MCF 10A (cell line): ENCODE results near the gene PLEKHO1. TPM values are rescaled to one million over a fixed set of nuclear protein-coding genes. Genes with fewer than 3 reads are reported as not detected.
A peak's percentile ranks its signal among the peaks of the same experiment; 100 is the strongest.

ENCODE experiments used
- BruUV-seq: library from RNA; stranded (reverse); fragments of 400-500 nt; replicated peaks from 2 replicates; lab custom pipeline; 2021; lab: Mats Ljungman, UMichigan
- CTCF ChIA-PET: fragments of 300-600 bp; sonication (Branson Sonifier 250); formaldehyde crosslinking; extraction: SDS; loops from one replicate; lab custom pipeline; 2021; ENCODE audit warnings: antibody characterized with exemption, inconsistent platforms; lab: Yijun Ruan, JAX
- POLR2A ChIA-PET: fragments of 300-600, 350-650 bp; sonication (Branson Sonifier 250); formaldehyde crosslinking; extraction: SDS; loops from one replicate; lab custom pipeline; 2020; ENCODE audit warnings: antibody characterized with exemption, inconsistent platforms; lab: Yijun Ruan, JAX
- DNase-seq: peaks from one replicate; pipeline ENCODE4 v3.0.0-alpha.2; 2018; ENCODE audit not compliant: unreplicated experiment
- H3K27ac Mint-ChIP-seq: one replicate; pipeline ENCODE4 v1.8.0; 2022; ENCODE audit warnings: mild to moderate bottlenecking, low read depth, mixed read lengths; ENCODE audit not compliant: unreplicated experiment
- H3K27me3 Mint-ChIP-seq: one replicate; pipeline ENCODE4 v1.8.0; 2022; ENCODE audit warnings: mixed read lengths; ENCODE audit not compliant: insufficient read depth, unreplicated experiment
- H3K36me3 Mint-ChIP-seq: one replicate; pipeline ENCODE4 v1.8.0; 2022; ENCODE audit warnings: mild to moderate bottlenecking, moderate library complexity, mixed read lengths; ENCODE audit not compliant: insufficient read depth, unreplicated experiment
- H3K4me1 Mint-ChIP-seq: one replicate; pipeline ENCODE4 v1.8.0; 2022; ENCODE audit warnings: mixed read lengths; ENCODE audit not compliant: insufficient read depth, unreplicated experiment
- H3K4me3 Mint-ChIP-seq: one replicate; pipeline ENCODE4 v1.8.0; 2022; ENCODE audit warnings: mild to moderate bottlenecking, moderate library complexity, mixed read lengths; ENCODE audit not compliant: unreplicated experiment
- H3K9me3 Mint-ChIP-seq: one replicate; pipeline ENCODE4 v1.8.0; 2022; ENCODE audit warnings: mixed read lengths; ENCODE audit not compliant: unreplicated experiment
- CTCF ChIP-seq: fragments of 200-600 bp; IDR thresholded peaks from one replicate; pipeline ENCODE4 v1.8.0; 2022; ENCODE audit warnings: antibody characterized with exemption, mild to moderate bottlenecking; ENCODE audit not compliant: unreplicated experiment
- intact Hi-C: fragments of 100-400 bp; cut with micrococcal nuclease; formaldehyde crosslinking; loops from 2 replicates; pipeline ENCODE4 v1.14.1; 2022
- total RNA-seq: library from RNA; stranded (reverse); gene quantifications from 2 replicates; pipeline ENCODE4 v1.2.3, GENCODE V29; 2022

The PLEKHO1 gene
- total RNA-seq, 1 experiment from 2014 or later = 1.9 TPM

- TF ChIP-seq CTCF = no peak
- no peaks in the 10 kb centered on the region for H3K27me3 Mint-ChIP-seq
- intact Hi-C loops = no loop called here
- H3K27ac Mint-ChIP-seq = peak overlapping the region; percentile 2
- no peaks in the 10 kb centered on the region for H3K36me3 Mint-ChIP-seq
- DNase-seq = no peak
- ChIA-PET CTCF (interaction anchor here (1.0 to 2.5 kb wide), 3 partner anchors 10 to 36 kb away, joined by 3 to 13 read pairs (median 5); no protein-coding TSS in a partner anchor), POLR2A (interaction anchor here (0.7 to 2.0 kb wide), 3 partner anchors 11 to 83 kb away, joined by 3 to 7 read pairs (median 4); no protein-coding TSS in a partner anchor)
- H3K9me3 Mint-ChIP-seq = no peaks in the 10 kb centered on the region
- peak overlapping the region; percentile 56 for H3K4me3 Mint-ChIP-seq
- H3K4me1 Mint-ChIP-seq = peaks cover 6% of the 10 kb centered on the region
- no TSS peak for BruUV-seq
These were observed 1.8 kb downstream of the PLEKHO1 start for GRCh38 chr1:150151291-150152181.

DNA sequence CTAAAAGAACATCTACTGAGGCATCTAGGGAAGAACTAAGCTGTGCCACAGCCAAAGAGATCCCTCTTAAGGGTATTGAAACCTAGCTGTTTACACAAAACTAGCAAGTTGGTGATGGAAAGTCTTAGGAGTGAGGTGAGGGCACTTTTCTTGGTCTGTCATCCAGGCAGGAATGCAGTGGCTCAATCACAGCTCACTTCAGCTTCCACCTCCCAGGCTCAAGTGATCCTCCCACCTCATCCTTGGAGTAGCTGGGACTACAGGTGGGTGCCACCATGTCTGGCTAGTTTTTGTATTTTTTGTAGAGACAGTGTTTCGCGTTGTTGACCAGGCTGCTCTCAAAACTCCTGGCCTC is 2.4 kb downstream of the PLEKHO1 start:
- no peaks in the 10 kb centered on the region for H3K27me3 Mint-ChIP-seq
- H3K4me1 Mint-ChIP-seq = peaks cover 6% of the 10 kb centered on the region
- no peaks in the 10 kb centered on the region for H3K9me3 Mint-ChIP-seq
- ChIA-PET POLR2A (interaction anchor here (1.5 to 2.0 kb wide), 2 partner anchors 11 to 84 kb away, joined by 4 to 7 read pairs; no protein-coding TSS in a partner anchor), CTCF (interaction anchor here (1.0 to 2.5 kb wide), 5 partner anchors 10 to 79 kb away, joined by 3 to 13 read pairs (median 5); no protein-coding TSS in a partner anchor)
- no peak for TF ChIP-seq CTCF
- H3K27ac Mint-ChIP-seq = peak overlapping the region; percentile 2
- DNase-seq = no peak
- no TSS peak for BruUV-seq
- H3K4me3 Mint-ChIP-seq = no peak overlapping the region
- intact Hi-C loops = no loop called here
- no peaks in the 10 kb centered on the region for H3K36me3 Mint-ChIP-seq

GRCh38 chr1:150152772-150153456 is 3.2 kb downstream of the PLEKHO1 start:
- TF ChIP-seq CTCF = no peak
- no peaks in the 10 kb centered on the region for H3K9me3 Mint-ChIP-seq
- intact Hi-C loops = no loop called here
- DNase-seq = peak; percentile 34
- ChIA-PET CTCF (interaction anchor here (0.6 to 2.5 kb wide), 5 partner anchors 16 to 83 kb away, joined by 3 to 13 read pairs (median 3); no protein-coding TSS in a partner anchor), POLR2A (interaction anchor here (0.6 to 2.0 kb wide), 3 partner anchors 10 to 85 kb away, joined by 4 to 7 read pairs (median 6); no protein-coding TSS in a partner anchor)
- no peak overlapping the region for H3K27ac Mint-ChIP-seq
- H3K36me3 Mint-ChIP-seq = no peaks in the 10 kb centered on the region
- H3K4me3 Mint-ChIP-seq = no peak overlapping the region
- no peaks in the 10 kb centered on the region for H3K27me3 Mint-ChIP-seq
- BruUV-seq = no TSS peak
- peaks cover 6% of the 10 kb centered on the region for H3K4me1 Mint-ChIP-seq

GRCh38 chr1:150154143-150154542 is 4.4 kb downstream of the PLEKHO1 start:
- Mint-ChIP-seq H3K4me3 (no peak overlapping the region), H3K27me3 (no peaks in the 10 kb centered on the region), H3K27ac (no peak overlapping the region), H3K9me3 (no peaks in the 10 kb centered on the region), H3K36me3 (no peaks in the 10 kb centered on the region), H3K4me1 (peaks cover 4% of the 10 kb centered on the region)
- intact Hi-C loops = no loop called here
- CTCF ChIA-PET = interaction anchor here (0.6 to 2.5 kb wide), 3 partner anchors 15 to 82 kb away, joined by 3 to 13 read pairs (median 4); no protein-coding TSS in a partner anchor
- BruUV-seq = no TSS peak
- POLR2A ChIA-PET = no interaction called here
- DNase-seq = no peak
- no peak for TF ChIP-seq CTCF
